Psoas muscle (tissue), 8 donors: ENCODE measurements around the gene SWAP70. TPM values are rescaled to one million over a fixed set of nuclear protein-coding genes. Genes with fewer than 3 reads are reported as not detected.
A peak's percentile ranks its signal among the peaks of the same experiment; 100 is the strongest.
"Not testable (repeated sequence)": the region's sequence is repeated elsewhere in the genome, so short reads cannot be mapped to it uniquely, and the experiment has no call there.

Experiments
- ATAC-seq, 4 donors: fragments of 200-7000 bp; cut with Tn5 transposase; one replicate each; pipeline ENCODE4 v1.9.1; 2020; ENCODE audit warnings: moderate library complexity in 3 of 4, mild to moderate bottlenecking in 2 of 4
- DNase-seq, 2 donors: peaks; one replicate each; pipeline ENCODE4 v3.0.0-alpha.2; 2020
- H3K27ac ChIP-seq: fragments of 200-600 bp; one replicate; pipeline ENCODE4 v1.8.0; 2022
- H3K27me3 ChIP-seq, 3 donors: fragments of 200-600 bp in 1 of 3; one replicate each; pipeline versions ENCODE4 v1.6.1 to v1.8.0; 2013 to 2022; ENCODE audit warnings: low read length in 2 of 3, mild to moderate bottlenecking in 2 of 3, moderate library complexity in 1 of 3; ENCODE audit not compliant: insufficient read depth in 3 of 3
- H3K36me3 ChIP-seq, 2 donors: fragments of 200-600 bp in 1 of 2; one replicate each; pipeline versions ENCODE4 v1.6.1 to v1.8.0; 2013 to 2022; ENCODE audit warnings: low read depth in 1 of 2, mild to moderate bottlenecking in 1 of 2, moderate library complexity in 1 of 2; ENCODE audit not compliant: insufficient read depth in 1 of 2
- H3K4me1 ChIP-seq: fragments of 200-600 bp; one replicate; pipeline ENCODE4 v1.8.0; 2022
- H3K4me3 ChIP-seq: fragments of 200-600 bp; one replicate; pipeline ENCODE4 v1.8.0; 2022; ENCODE audit warnings: mild to moderate bottlenecking
- H3K9me3 ChIP-seq: fragments of 200-600 bp; one replicate; pipeline ENCODE4 v1.8.0; 2022
- CTCF ChIP-seq: fragments of 200-600 bp; IDR thresholded peaks from one replicate; pipeline ENCODE4 v1.8.0; 2022; ENCODE audit warnings: antibody characterized with exemption
- WGBS, 3 donors: extraction: QIAGEN DNeasy Blood & Tissue Kit; methylation state at CpG; one replicate each; pipeline versions ENCODE4 v1.1.6 to v1.1.7; 2013; 5-methylcytosine and 5-hydroxymethylcytosine counted together
- intact Hi-C, 2 donors: fragments of 100-400 bp; cut with DNase I; formaldehyde crosslinking; loops; one replicate each; pipeline versions ENCODE4 v1.11.0 to v1.14.2; 2022
- polyA plus RNA-seq, 3 donors: library from polyadenylated mRNA; stranded (reverse); fragments of 200-250 nt; gene quantifications; one replicate each; pipeline ENCODE4 v1.2.3, GENCODE V29; 2013
- total RNA-seq, 4 donors: library from RNA; stranded (reverse); fragmentation: NEBNext Ultra II Directional in 2 of 4; extraction: Animal tissue kit (Norgen Biotek cat#: 25700) in 2 of 4; gene quantifications; one replicate each; pipeline versions ENCODE4 v1.2.1 to v1.2.4, GENCODE V29; 2021 to 2023
- donor health status: healthy with polysubstance abuse.
- donor health status: DM: no; HTN: no; CAD: no; lungs with moderate emphysema.
- donor health status: Bipolar disorder and iron deficiency.
- donor health status: healthy.
- donor health status: DM: yes; HTN: yes; CAD: no.
- donor health status: DM: no; HTN: no; CAD: no.
- donor health status: DM: no; HTN: no; CAD: no.
- donor health status: DM: yes; HTN: yes; CAD: no.

The SWAP70 gene
- total and polyA plus RNA-seq, 7 donors: 4.3 to 13.3 (median 8.2) TPM

- DNase-seq: no peak
- ATAC-seq: no peak
- intact Hi-C loops: no loop called here
- H3K27ac ChIP-seq: peak overlapping the region; percentile 19
- H3K27me3 ChIP-seq: no peaks in the 10 kb centered on the region
- 88 to 89% (median 89%) methylated on average over 4 of the region's 4 CpGs for WGBS, 3 donors
- TF ChIP-seq CTCF: no peak
- H3K36me3 ChIP-seq: peaks cover 5 to 26% of the 10 kb centered on the region in 2 donors
- H3K4me3 ChIP-seq: no peak overlapping the region
- no peaks in the 10 kb centered on the region for H3K4me1 ChIP-seq
- H3K9me3 ChIP-seq: peaks cover 11% of the 10 kb centered on the region
These were observed 75.4 kb downstream of the SWAP70 start for GRCh38 chr11:9739123-9739900.

GRCh38 chr11:9740202-9740883, 76.5 kb downstream of the SWAP70 start:
- ATAC-seq (no peak), DNase-seq (no peak)
- H3K27ac ChIP-seq: no peak overlapping the region
- intact Hi-C loops: loop anchor here in 1 of 2 donors (10.0 kb wide), 1 partner anchor 206 kb away; no protein-coding TSS in a partner anchor
- 91 to 92% (median 92%) methylated on average over 12 of the region's 12 CpGs for WGBS, 3 donors
- H3K9me3 ChIP-seq: peaks cover 11% of the 10 kb centered on the region
- no peak for TF ChIP-seq CTCF
- peaks cover 5 to 23% of the 10 kb centered on the region in 2 donors for H3K36me3 ChIP-seq
- H3K27me3 ChIP-seq: no peaks in the 10 kb centered on the region
- H3K4me1 ChIP-seq: no peaks in the 10 kb centered on the region
- H3K4me3 ChIP-seq: no peak overlapping the region

- H3K27ac ChIP-seq: no peak overlapping the region
- intact Hi-C loops: loop anchor here in 1 of 2 donors (10.0 kb wide), 1 partner anchor 206 kb away; no protein-coding TSS in a partner anchor
- no peak overlapping the region for H3K4me3 ChIP-seq
- H3K36me3 ChIP-seq: peaks cover 5 to 25% of the 10 kb centered on the region in 2 donors
- H3K27me3 ChIP-seq: no peaks in the 10 kb centered on the region
- ATAC-seq: no peak
- TF ChIP-seq CTCF: no peak
- WGBS, 3 donors: 74 to 88% (median 83%) methylated on average over 6 of the region's 6 CpGs
- H3K9me3 ChIP-seq: peaks cover 3% of the 10 kb centered on the region
- no peaks in the 10 kb centered on the region for H3K4me1 ChIP-seq
- DNase-seq: no peak
These were observed 77.4 kb downstream of the SWAP70 start for GRCh38 chr11:9741260-9741659.

- intact Hi-C loops: loop anchor here in 1 of 2 donors (10.0 kb wide), 1 partner anchor 209 kb away; no protein-coding TSS in a partner anchor
- not testable (repeated sequence) for H3K4me1 ChIP-seq, DNase-seq, ATAC-seq, H3K9me3 ChIP-seq, H3K27ac ChIP-seq, H3K4me3 ChIP-seq, H3K27me3 ChIP-seq
- 84 to 89% (median 88%) methylated on average over 3 of the region's 3 CpGs for WGBS, 3 donors
- peaks cover 5 to 25% of the 10 kb centered on the region in 2 donors for H3K36me3 ChIP-seq
These were observed 79.6 kb downstream of the SWAP70 start for GRCh38 chr11:9743512-9743911.
